ENCODE data around the gene POPDC2. TPM values are rescaled to one million over a fixed set of nuclear protein-coding genes. Genes with fewer than 3 reads are reported as not detected.
A peak's percentile ranks its signal among the peaks of the same experiment; 100 is the strongest.
"Not testable (repeated sequence)": the region's sequence is repeated elsewhere in the genome, so short reads cannot be mapped to it uniquely, and the experiment has no call there.

The POPDC2 gene
- total RNA-seq, 2 experiments from 2014 or later: 3.4 to 4.5 TPM

DNA sequence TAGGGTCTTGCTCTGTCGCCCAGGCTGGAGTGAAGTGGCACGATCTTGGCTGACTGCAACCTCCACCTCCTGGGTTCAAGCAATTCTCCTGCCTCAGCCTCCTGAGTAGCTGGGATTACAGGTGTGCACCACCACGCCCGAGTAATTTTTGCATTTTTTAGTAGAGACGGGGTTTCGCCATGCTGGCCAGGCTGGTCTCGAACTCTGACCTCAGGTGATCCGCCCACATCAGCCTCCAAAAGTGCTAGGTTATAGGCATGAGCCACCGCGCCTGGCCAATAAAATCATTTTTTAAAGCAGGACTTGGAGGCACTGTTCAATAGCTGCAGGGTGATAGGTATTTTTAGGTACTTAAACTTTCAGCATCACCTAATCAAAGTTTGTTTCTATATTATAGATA lies 17.8 kb upstream of the POPDC2 start:
- H3K4me1 Mint-ChIP-seq: peaks cover 30% of the 10 kb centered on the region
- H3K36me3 Mint-ChIP-seq; ATAC-seq (ENCODE audit: low read depth); H3K27ac Mint-ChIP-seq; DNase-seq; H3K27me3 Mint-ChIP-seq; H3K4me3 Mint-ChIP-seq; H3K9me3 Mint-ChIP-seq: not testable (repeated sequence)
- POLR2A ChIA-PET: interaction anchor here (1.3 kb wide), 1 partner anchor 14 kb away, joined by 3 read pairs; no protein-coding TSS in a partner anchor

GRCh38 chr3:119677641-119677934 lies 17.2 kb upstream of the POPDC2 start:
- ATAC-seq (ENCODE audit: low read depth) (no peak), DNase-seq (no peak)
- Mint-ChIP-seq H3K27ac (peak overlapping the region; percentile 97), H3K4me3 (peak overlapping the region; percentile 87), H3K9me3 (no peaks in the 10 kb centered on the region), H3K27me3 (no peaks in the 10 kb centered on the region), H3K36me3 (peaks cover 14% of the 10 kb centered on the region), H3K4me1 (peaks cover 30% of the 10 kb centered on the region)
- POLR2A ChIA-PET: interaction anchor here (1.3 to 2.6 kb wide), 8 partner anchors 13 to 418 kb away, joined by 3 to 16 read pairs (median 5); partner anchors contain the start of genes TIMMDC1 and TMEM39A

GRCh38 chr3:119676771-119677640 lies 16.6 kb upstream of the POPDC2 start, which contains the start of gene COX17:
COX17 (minus strand) TSS chr3:119677406; CDS start chr3:119677310, 96 bp downstream.
- Mint-ChIP-seq H3K4me1 (peaks cover 32% of the 10 kb centered on the region), H3K4me3 (peak within 1 kb of the TSS; percentile 87), H3K9me3 (no peaks in the 10 kb centered on the region), H3K27ac (peak within 1 kb of the TSS; percentile 97), H3K27me3 (no peaks in the 10 kb centered on the region), H3K36me3 (peaks cover 18% of the 10 kb centered on the region)
- peak; percentile 91 for DNase-seq
- POLR2A ChIA-PET: interaction anchor here (0.6 to 2.6 kb wide), 15 partner anchors 10 to 419 kb away, joined by 3 to 16 read pairs (median 4); partner anchors contain the start of genes POGLUT1, TIMMDC1 and TMEM39A
- ATAC-seq (ENCODE audit: low read depth): peak; percentile 92

GRCh38 chr3:119676020-119676419 lies 15.6 kb upstream of the POPDC2 start:
- no peaks in the 10 kb centered on the region for H3K27me3 Mint-ChIP-seq
- POLR2A ChIA-PET: interaction anchor here (1.1 to 2.6 kb wide), 11 partner anchors 13 to 213 kb away, joined by 3 to 16 read pairs (median 4); partner anchors contain the start of genes POGLUT1, TIMMDC1 and TMEM39A
- ATAC-seq (ENCODE audit: low read depth) (no peak), DNase-seq (no peak)
- H3K4me3 Mint-ChIP-seq: peak overlapping the region; percentile 87
- H3K9me3 Mint-ChIP-seq: no peaks in the 10 kb centered on the region
- H3K4me1 Mint-ChIP-seq: peaks cover 34% of the 10 kb centered on the region
- H3K27ac Mint-ChIP-seq: peak overlapping the region; percentile 97
- peaks cover 22% of the 10 kb centered on the region for H3K36me3 Mint-ChIP-seq

DNA sequence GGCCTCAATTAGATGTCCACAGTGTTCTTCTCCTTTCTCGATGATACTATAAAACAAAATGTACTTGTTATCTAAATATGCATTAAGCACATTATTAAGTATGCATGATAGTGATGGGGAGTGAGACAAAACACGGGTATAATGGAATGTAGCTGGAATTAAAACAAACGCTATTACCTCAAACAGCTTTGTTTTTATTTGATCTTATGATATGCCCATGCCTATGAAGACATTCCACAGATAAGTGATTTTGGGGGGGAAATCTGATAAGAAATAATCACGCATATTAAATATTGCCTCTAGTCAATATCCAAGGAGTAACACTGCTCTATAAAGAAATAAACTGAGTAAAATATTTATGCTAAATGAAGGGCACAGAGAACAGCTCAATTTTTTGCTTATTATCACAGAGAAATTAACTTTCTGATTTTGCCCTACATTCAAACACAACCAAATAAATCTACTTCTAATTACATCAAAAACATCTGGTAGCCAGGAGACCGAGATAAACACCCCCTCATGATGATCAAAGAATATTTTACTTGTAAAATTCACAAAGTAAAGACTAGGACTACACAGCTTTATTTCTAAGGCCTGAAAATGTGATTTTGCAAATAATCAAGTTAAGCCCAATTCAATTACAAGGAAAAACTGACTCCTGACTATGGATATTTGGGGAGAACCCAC lies 14.9 kb upstream of the POPDC2 start:
- Mint-ChIP-seq H3K27me3 (no peaks in the 10 kb centered on the region), H3K4me3 (peak overlapping the region; percentile 87), H3K27ac (peak overlapping the region; percentile 97), H3K9me3 (no peaks in the 10 kb centered on the region), H3K4me1 (peaks cover 35% of the 10 kb centered on the region), H3K36me3 (peaks cover 23% of the 10 kb centered on the region)
- POLR2A ChIA-PET: interaction anchor here (0.7 to 2.6 kb wide), 4 partner anchors 18 to 212 kb away, joined by 3 to 16 read pairs (median 4); partner anchors contain the start of gene TMEM39A
- no peak for ATAC-seq (ENCODE audit: low read depth)
- DNase-seq: no peak

GRCh38 chr3:119673875-119674274 lies 13.5 kb upstream of the POPDC2 start:
- POLR2A ChIA-PET: no interaction called here
- Mint-ChIP-seq H3K27me3 (no peaks in the 10 kb centered on the region), H3K4me3 (no peak overlapping the region), H3K9me3 (no peaks in the 10 kb centered on the region), H3K27ac (no peak overlapping the region), H3K4me1 (peaks cover 31% of the 10 kb centered on the region), H3K36me3 (peaks cover 27% of the 10 kb centered on the region)
- no peak for ATAC-seq (ENCODE audit: low read depth)
- DNase-seq: no peak

DNA sequence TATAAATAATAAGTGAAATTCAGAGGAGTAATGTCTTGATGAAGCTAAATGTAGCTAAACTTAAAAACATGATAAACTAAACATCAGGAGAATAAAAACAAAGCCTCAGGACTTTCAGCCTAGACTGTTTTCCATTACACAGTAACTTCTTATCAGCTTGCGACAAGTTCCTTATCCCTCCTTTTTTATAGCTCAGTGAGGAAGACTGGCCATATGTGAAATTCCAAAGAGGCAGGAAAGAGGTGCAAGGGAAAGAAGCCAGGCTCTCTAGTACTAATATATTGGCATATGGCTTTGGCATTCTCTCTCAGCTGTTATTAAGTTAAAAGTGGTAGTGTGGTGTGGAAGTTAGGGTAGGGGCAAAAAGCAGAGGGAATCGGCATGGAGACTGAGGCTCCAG lies 12.4 kb upstream of the POPDC2 start:
- ATAC-seq (ENCODE audit: low read depth) (no peak), DNase-seq (no peak)
- Mint-ChIP-seq H3K4me3 (no peak overlapping the region), H3K27ac (no peak overlapping the region), H3K9me3 (no peaks in the 10 kb centered on the region), H3K36me3 (peaks cover 27% of the 10 kb centered on the region), H3K27me3 (no peaks in the 10 kb centered on the region), H3K4me1 (peaks cover 30% of the 10 kb centered on the region)
- POLR2A ChIA-PET: interaction anchor here (1.1 to 1.2 kb wide), 2 partner anchors 9 to 174 kb away, joined by 4 read pairs; partner anchors contain the start of gene TIMMDC1

DNA sequence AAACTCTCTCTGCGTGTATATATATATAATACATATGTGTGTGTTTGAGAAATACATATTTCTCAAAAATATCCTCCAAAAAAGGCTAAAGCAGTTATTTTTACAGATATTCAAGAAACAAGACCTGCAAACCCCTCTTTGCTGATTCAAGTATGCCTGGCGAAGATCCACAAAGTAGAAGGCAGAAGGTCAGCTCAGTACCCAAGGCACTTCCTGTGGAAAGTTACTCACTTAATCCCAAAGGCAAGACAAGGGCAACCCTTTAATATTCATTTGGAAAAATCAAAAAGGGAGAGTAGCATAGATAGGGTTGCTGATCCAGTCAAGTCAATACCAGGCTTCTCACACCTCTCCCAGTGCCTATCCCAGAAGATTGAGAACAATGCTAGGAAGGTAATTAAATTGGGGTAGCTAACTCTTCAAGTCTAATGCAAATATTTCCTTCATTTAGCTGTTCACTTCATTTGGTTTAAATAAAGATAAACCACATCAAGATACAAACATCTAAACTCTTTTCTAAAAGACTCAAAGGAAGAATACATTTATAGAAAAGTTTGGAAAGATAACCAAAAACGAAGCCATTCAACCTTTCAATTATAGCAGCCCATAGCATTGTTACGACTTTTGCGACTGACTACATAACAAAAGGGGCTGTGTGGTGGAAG lies 9.6 kb upstream of the POPDC2 start:
- Mint-ChIP-seq H3K27me3 (no peaks in the 10 kb centered on the region), H3K27ac (no peak overlapping the region), H3K4me3 (no peak overlapping the region), H3K9me3 (no peaks in the 10 kb centered on the region), H3K4me1 (peaks cover 8% of the 10 kb centered on the region), H3K36me3 (peaks cover 32% of the 10 kb centered on the region)
- ATAC-seq (ENCODE audit: low read depth) (no peak), DNase-seq (no peak)
- POLR2A ChIA-PET: interaction anchor here (0.6 kb wide), 1 partner anchor 14 kb away, joined by 3 read pairs; no protein-coding TSS in a partner anchor

DNA sequence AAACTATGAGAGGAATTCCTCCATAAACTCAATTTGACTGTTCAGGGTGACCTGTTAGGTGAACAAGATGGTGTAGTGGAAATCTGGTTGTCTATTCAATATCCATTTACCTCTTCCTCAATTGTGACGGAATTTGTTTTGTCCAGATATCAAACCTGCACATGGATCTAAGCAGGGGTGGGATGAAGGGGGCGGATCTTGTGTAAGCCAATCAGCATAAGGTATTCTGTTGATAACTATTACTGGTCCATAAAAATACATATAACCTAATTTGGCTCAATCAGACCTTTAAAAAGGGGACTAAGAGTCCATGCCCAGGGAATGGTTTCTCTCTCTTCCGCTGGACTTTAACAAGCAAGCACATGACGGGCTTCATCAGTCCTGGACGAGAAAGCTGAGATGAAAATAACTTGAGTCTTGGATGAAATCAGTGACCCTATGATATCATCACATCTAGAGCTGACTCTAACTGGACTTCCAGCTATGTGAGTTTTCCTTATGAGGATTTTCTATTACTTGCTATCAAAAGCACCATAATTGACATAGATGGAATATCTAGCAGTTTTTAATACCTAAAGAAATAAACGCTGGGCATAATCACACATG lies 5.7 kb upstream of the POPDC2 start:
- DNase-seq (no peak), ATAC-seq (ENCODE audit: low read depth) (no peak)
- POLR2A ChIA-PET: interaction anchor here (0.5 kb wide), 1 partner anchor 148 kb away, joined by 5 read pairs; no protein-coding TSS in a partner anchor
- Mint-ChIP-seq H3K36me3 (peaks cover 23% of the 10 kb centered on the region), H3K27me3 (no peaks in the 10 kb centered on the region), H3K27ac (no peak overlapping the region), H3K9me3 (no peaks in the 10 kb centered on the region), H3K4me3 (no peak overlapping the region), H3K4me1 (peaks cover 9% of the 10 kb centered on the region)

GRCh38 chr3:119664850-119665379 lies 4.5 kb upstream of the POPDC2 start:
- no peak overlapping the region for H3K4me3 Mint-ChIP-seq
- peak overlapping the region; percentile 66 for H3K27ac Mint-ChIP-seq
- POLR2A ChIA-PET: interaction anchor here (1.0 to 1.3 kb wide), 2 partner anchors 8 to 13 kb away, joined by 3 to 4 read pairs; partner anchors contain the start of gene COX17

DNA sequence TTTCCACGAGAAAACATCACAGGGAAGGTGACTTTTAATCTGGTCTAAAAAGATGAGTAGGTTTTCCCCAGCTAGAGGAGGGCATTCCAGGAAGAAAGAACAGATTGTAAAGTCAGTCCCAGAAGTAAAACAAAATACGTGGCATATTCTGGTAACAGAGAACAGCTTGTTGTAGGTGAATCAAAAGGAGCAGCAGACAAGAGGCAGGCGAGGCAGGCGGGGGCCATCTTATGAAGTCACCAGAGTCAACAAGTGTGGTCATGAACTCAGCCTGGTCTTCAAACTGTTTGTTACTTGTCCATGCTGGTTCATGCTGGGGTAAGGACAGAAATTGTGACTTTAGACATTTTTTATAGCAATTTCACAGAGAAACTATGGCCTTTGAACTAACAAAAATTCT lies 4.0 kb upstream of the POPDC2 start:
- H3K9me3 Mint-ChIP-seq: no peaks in the 10 kb centered on the region
- peaks cover 22% of the 10 kb centered on the region for H3K36me3 Mint-ChIP-seq
- no peak overlapping the region for H3K27ac Mint-ChIP-seq
- peaks cover 14% of the 10 kb centered on the region for H3K4me1 Mint-ChIP-seq
- ATAC-seq (ENCODE audit: low read depth): no peak
- DNase-seq: no peak
- H3K27me3 Mint-ChIP-seq: no peaks in the 10 kb centered on the region
- H3K4me3 Mint-ChIP-seq: no peak overlapping the region
- POLR2A ChIA-PET: interaction anchor here (1.0 to 1.3 kb wide), 2 partner anchors 8 to 13 kb away, joined by 3 to 4 read pairs; partner anchors contain the start of gene COX17

More at GRCh38 chr3:119664850-119665379, 4.5 kb upstream of the POPDC2 start:
- peaks cover 24% of the 10 kb centered on the region for H3K36me3 Mint-ChIP-seq
- H3K27me3 Mint-ChIP-seq: no peaks in the 10 kb centered on the region
- ATAC-seq (ENCODE audit: low read depth) (no peak), DNase-seq (no peak)
- H3K9me3 Mint-ChIP-seq: no peaks in the 10 kb centered on the region
- peaks cover 8% of the 10 kb centered on the region for H3K4me1 Mint-ChIP-seq

DNA sequence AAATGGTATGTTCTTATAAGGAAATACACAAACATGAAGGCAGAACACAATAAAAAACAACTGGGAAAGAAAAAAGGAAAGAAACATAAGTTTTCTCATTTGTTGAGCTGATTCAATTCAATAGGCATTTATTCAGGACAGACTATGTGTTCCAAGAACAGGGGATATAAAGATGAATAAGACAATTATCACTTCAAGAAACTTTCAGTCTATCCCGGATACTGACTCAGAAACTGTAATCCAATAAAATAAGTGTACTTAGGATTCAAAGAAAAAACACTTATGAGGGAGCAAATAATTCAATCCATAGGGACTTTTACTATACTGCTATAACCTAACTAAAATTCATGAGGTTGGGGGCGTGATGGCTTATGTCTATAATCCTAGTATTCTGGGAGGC lies 3.5 kb upstream of the POPDC2 start:
- H3K4me1 Mint-ChIP-seq: peaks cover 14% of the 10 kb centered on the region
- POLR2A ChIA-PET: interaction anchor here (1.0 to 1.4 kb wide), 4 partner anchors 9 to 84 kb away, joined by 3 to 4 read pairs (median 4); partner anchors contain the start of gene COX17
- no peaks in the 10 kb centered on the region for H3K9me3 Mint-ChIP-seq
- no peak overlapping the region for H3K27ac Mint-ChIP-seq
- DNase-seq (no peak), ATAC-seq (ENCODE audit: low read depth) (no peak)
- peaks cover 20% of the 10 kb centered on the region for H3K36me3 Mint-ChIP-seq
- H3K4me3 Mint-ChIP-seq: no peak overlapping the region
- no peaks in the 10 kb centered on the region for H3K27me3 Mint-ChIP-seq

All from activated naive CD8-positive, alpha-beta T cell treated with anti-CD3 and anti-CD28 coated beads, Interleukin-2, amount 10 ng/mL, durations not matched to agents 7 days and 5 days (primary cell).